GM12878 (cell line): ENCODE results near the gene RDH5. TPM values are rescaled to one million over a fixed set of nuclear protein-coding genes. Genes with fewer than 3 reads are reported as not detected.

ENCODE experiments used
- ATAC-seq: fragments of 200-7000 bp; cut with Tn5 transposase; 3 replicates; pipeline ENCODE4 v1.9.1; 2020; ENCODE audit warnings: mild to moderate bottlenecking, moderate library complexity
- BruUV-seq: library from RNA; stranded (reverse); fragments of 400-500 nt; replicated peaks from 2 replicates; lab custom pipeline; 2021; lab: Mats Ljungman, UMichigan
- CTCF ChIA-PET: fragments of 300-600 bp; sonication (Branson Sonifier 250); formaldehyde crosslinking; extraction: SDS; loops from one replicate; lab custom pipeline; 2021; ENCODE audit warnings: inconsistent platforms; lab: Yijun Ruan, JAX
- POLR2A ChIA-PET: fragments of 350-600 bp; formaldehyde crosslinking; extraction: SDS; loops from one replicate; lab custom pipeline; 2021; ENCODE audit warnings: inconsistent platforms; lab: Charles Lee
- RAD21 ChIA-PET: fragments of 300-600 bp; sonication (Branson Sonifier 250); formaldehyde crosslinking; loops from one replicate; lab custom pipeline; 2023; ENCODE audit warnings: antibody characterized with exemption; ENCODE audit not compliant: unreplicated experiment; lab: Charles Lee
- SMC1A ChIA-PET: fragments of 300-600 bp; sonication (Branson Sonifier 250); formaldehyde crosslinking; loops from one replicate; lab custom pipeline; 2023; ENCODE audit not compliant: unreplicated experiment, uncharacterized antibody; lab: Charles Lee
- DNase-seq: peaks from one replicate; pipeline ENCODE4 v3.0.0-alpha.2; 2011; ENCODE audit warnings: low read depth, low spot score
- FAIRE-seq: peaks from 3 replicates; lab custom pipeline; 2011; peaks lifted over from hg19 to GRCh38; lab: Jason Lieb, UNC
- H2AFZ ChIP-seq: 2 replicates; pipeline ENCODE4 v1.6.0; 2011; ENCODE audit warnings: low read depth, low read length, control low read depth; ENCODE audit not compliant: control insufficient read depth
- H3K27ac ChIP-seq: 2 replicates; pipeline ENCODE4 v1.5.1; 2011; ENCODE audit warnings: control low read depth; ENCODE audit not compliant: control insufficient read depth, insufficient read depth
- H3K27me3 ChIP-seq, 2 experiments: replicated peaks in 1 of 2; 2 replicates each; pipeline versions ENCODE4 v1.6.0 to v1.6.1; 2011; ENCODE audit warnings: low read length in 1 of 2; ENCODE audit not compliant: control insufficient read depth in 2 of 2, insufficient read depth in 2 of 2
- H3K36me3 ChIP-seq, 2 experiments: 2 replicates each; pipeline ENCODE4 v1.5.1; 2011; ENCODE audit warnings: low read length in 1 of 2; ENCODE audit not compliant: control insufficient read depth in 2 of 2, insufficient read depth in 2 of 2
- H3K4me1 ChIP-seq: 2 replicates; pipeline ENCODE4 v1.6.1; 2011; ENCODE audit warnings: mild to moderate bottlenecking, low read length, moderate library complexity, mixed read lengths; ENCODE audit not compliant: control insufficient read depth, insufficient read depth
- H3K4me2 ChIP-seq: 2 replicates; pipeline ENCODE4 v1.6.0; 2011; ENCODE audit warnings: control low read depth; ENCODE audit not compliant: control insufficient read depth, insufficient read depth
- H3K4me3 ChIP-seq: fragments of 200-600 bp; sonication (generic); 2 replicates; pipeline ENCODE4 v1.5.1; 2016
- H3K79me2 ChIP-seq: 2 replicates; pipeline ENCODE4 v1.6.0; 2011; ENCODE audit warnings: low read length; ENCODE audit not compliant: control insufficient read depth, insufficient read depth
- H3K9ac ChIP-seq: 2 replicates; pipeline ENCODE4 v1.8.0; 2011; ENCODE audit warnings: low read length, control low read depth, mixed read lengths; ENCODE audit not compliant: control insufficient read depth, insufficient read depth
- H3K9me3 ChIP-seq: replicated peaks from 3 replicates; pipeline ENCODE4 v1.5.1; 2011; ENCODE audit warnings: mild to moderate bottlenecking, low read length; ENCODE audit not compliant: control insufficient read depth, insufficient read depth
- H4K20me1 ChIP-seq: 2 replicates; pipeline ENCODE4 v1.6.0; 2011; ENCODE audit not compliant: control insufficient read depth, insufficient read depth
- ATF3 ChIP-seq: IDR thresholded peaks from 2 replicates; pipeline ENCODE4 v1.6.1; 2011; ENCODE audit warnings: low read depth, mild to moderate bottlenecking, low read length, moderate library complexity, borderline replicate concordance; ENCODE audit errors: extremely low read depth
- FOS ChIP-seq: IDR thresholded peaks from 3 replicates; pipeline ENCODE4 v1.6.1; 2011; ENCODE audit warnings: borderline replicate concordance; ENCODE audit not compliant: insufficient read length; ENCODE audit errors: extremely low read depth
- HCFC1 ChIP-seq: fragments of 150-350 bp; IDR thresholded peaks from 2 replicates; pipeline ENCODE4 v1.6.1; 2014; ENCODE audit warnings: low read length
- HDAC2 ChIP-seq: fragments of 200-600 bp; sonication (generic); IDR thresholded peaks from 2 replicates; pipeline ENCODE4 v1.6.1; 2017
- JUNB ChIP-seq: IDR thresholded peaks from 2 replicates; pipeline ENCODE4 v1.6.1; 2016; ENCODE audit warnings: antibody characterized with exemption, mild to moderate bottlenecking
- MEF2B ChIP-seq: fragments of 450-650 bp; IDR thresholded peaks from 2 replicates; pipeline ENCODE4 v1.6.1; 2018; ENCODE audit warnings: mild to moderate bottlenecking, moderate library complexity; ENCODE audit not compliant: partially characterized antibody, poor library complexity, severe bottlenecking
- MTA3 ChIP-seq: IDR thresholded peaks from 2 replicates; pipeline ENCODE4 v1.6.1; 2012; ENCODE audit warnings: low read length, inconsistent platforms, borderline replicate concordance
- RBBP5 ChIP-seq: fragments of 200-600 bp; sonication (generic); conservative IDR thresholded peaks from 2 replicates; pipeline ENCODE4 v1.6.1; 2016
- SRF ChIP-seq, 2 experiments: IDR thresholded peaks; 2 replicates each; pipeline ENCODE4 v1.6.1; 2011; ENCODE audit warnings: low read depth in 2 of 2, low read length in 2 of 2, mild to moderate bottlenecking in 1 of 2, moderate library complexity in 1 of 2
- STAT1 ChIP-seq: fragments of 450-650 bp; conservative IDR thresholded peaks from 2 replicates; pipeline ENCODE4 v1.6.1; 2014; ENCODE audit warnings: antibody characterized with exemption, mild to moderate bottlenecking
- SUPT20H ChIP-seq: IDR thresholded peaks from 2 replicates; pipeline ENCODE4 v1.6.1; 2011; ENCODE audit warnings: low read depth, mild to moderate bottlenecking, low read length, moderate library complexity, borderline replicate concordance; ENCODE audit not compliant: control insufficient read depth
- SUZ12 ChIP-seq: fragments of 200-600 bp; sonication (generic); IDR thresholded peaks from one replicate; pipeline ENCODE4 v1.6.1; 2018; ENCODE audit warnings: antibody characterized with exemption, mild to moderate bottlenecking; ENCODE audit not compliant: unreplicated experiment
- TCF12 ChIP-seq: IDR thresholded peaks from 2 replicates; pipeline ENCODE4 v1.6.1; 2011; ENCODE audit warnings: low read depth, mild to moderate bottlenecking, low read length
- TCF3 ChIP-seq: IDR thresholded peaks from 2 replicates; pipeline ENCODE4 v1.6.1; 2012; ENCODE audit warnings: low read depth, mild to moderate bottlenecking, low read length, borderline replicate concordance; ENCODE audit not compliant: insufficient read depth
- YBX1 ChIP-seq: fragments of 450-650 bp; IDR thresholded peaks from 2 replicates; pipeline ENCODE4 v1.6.1; 2016; ENCODE audit warnings: antibody characterized with exemption
- ZBTB33 ChIP-seq: fragments of 450-650 bp; IDR thresholded peaks from 2 replicates; pipeline ENCODE4 v1.6.1; 2017; ENCODE audit warnings: mild to moderate bottlenecking
- ZNF384 ChIP-seq: IDR thresholded peaks from 2 replicates; pipeline ENCODE4 v1.6.1; 2012; ENCODE audit warnings: low read depth, mild to moderate bottlenecking, low read length, improper control_type of control experiment, borderline replicate concordance
- ZNF592 ChIP-seq: fragments of 450-650 bp; IDR thresholded peaks from 2 replicates; pipeline ENCODE4 v1.6.1; 2017; ENCODE audit warnings: mild to moderate bottlenecking, moderate library complexity
- ZZZ3 ChIP-seq: IDR thresholded peaks from 2 replicates; pipeline ENCODE4 v1.6.1; 2011; ENCODE audit warnings: low read depth; ENCODE audit not compliant: control insufficient read depth, insufficient read length
- WGBS: methylation state at CpG from one replicate; pipeline ENCODE4 v1.1.6; 2016; ENCODE audit warnings: low lambda C conversion rate; ENCODE audit not compliant: insufficient replicate concordance, insufficient coverage; ENCODE audit errors: missing lambda C conversion rate; 5-methylcytosine and 5-hydroxymethylcytosine counted together
- in situ Hi-C: fragments of 300-500 bp; cut with MboI; formaldehyde crosslinking; loops from 9 replicates; pipeline ENCODE4 v1.14.3; 2018; ENCODE audit warnings: mixed read lengths
- intact Hi-C: fragments of 100-400 bp; cut with micrococcal nuclease; formaldehyde crosslinking; loops from one replicate; pipeline ENCODE4 v1.14.2; 2022; ENCODE audit not compliant: unreplicated experiment
- polyA plus RNA-seq, 11 experiments: library from polyadenylated mRNA; depleted of rRNA in 4 of 11; unstranded in 6 of 11; stranded (reverse) in 5 of 11; fragments of >200 nt; fragmentation: Nextera tagmentation in 4 of 11; fragmentation: Illumina TruSeq in 1 of 11; extraction: Ambion mirVana in 4 of 11; extraction: Trizol in 1 of 11; gene quantifications; 1 replicate in 1 of 11; 2 replicates in 10 of 11; pipeline versions ENCODE4 v1.2.1 to v1.2.3, GENCODE V29; 2011 to 2016; ENCODE audit warnings: inconsistent platforms in 2 of 11, missing spikeins in 2 of 11, low read depth in 1 of 11
- total RNA-seq, 4 experiments: library from RNA; depleted of rRNA in 3 of 4; stranded (reverse); fragments of >200 nt in 3 of 4; fragmentation: Illumina TruSeq in 1 of 4; extraction: Trizol in 1 of 4; gene quantifications; 2 replicates each; pipeline versions ENCODE4 v1.2.1 to v1.2.3, GENCODE V29; 2013 to 2021

Gene RDH5
- total and polyA plus RNA-seq, 10 of the 15 experiments (the other 5 are each of a cell fraction or from before 2014, with no cell fraction given): 2.6 to 11.6 (median 7.3) TPM

GRCh38 chr12:55733858-55734257 is 13.7 kb downstream of the RDH5 start:
- in situ Hi-C loops (no loop called here), intact Hi-C loops (loop anchor here (10.0 kb wide), 1 partner anchor 451 kb away; the partner anchor contains the start of gene SMARCC2)
- no TSS peak for BruUV-seq
- H3K9me3 ChIP-seq: no peaks in the 10 kb centered on the region
- FAIRE-seq: no peak
- no peaks in the 10 kb centered on the region for H3K27me3 ChIP-seq
- ChIA-PET CTCF (interaction anchor here (0.7 to 7.1 kb wide), 4 partner anchors 8 to 270 kb away, joined by 3 to 205 read pairs (median 4); partner anchors contain the start of genes BLOC1S1 and RDH5), SMC1A (interaction anchor here (0.7 to 1.7 kb wide), 3 partner anchors 9 to 52 kb away, joined by 3 read pairs; a partner anchor contains a TSS), RAD21 (interaction anchor here (0.8 to 7.7 kb wide), 2 partner anchors 13 to 52 kb away, joined by 3 to 113 read pairs; partner anchors contain the start of genes BLOC1S1 and RDH5), POLR2A (interaction anchor here (0.6 to 1.2 kb wide), 2 partner anchors 264 to 352 kb away, joined by 3 read pairs; partner anchors contain the start of gene SUOX)
- DNase-seq: no peak
- H3K4me1 ChIP-seq: peaks cover 12% of the 10 kb centered on the region
- no peak overlapping the region for H3K9ac ChIP-seq
- H3K36me3 ChIP-seq: no peaks in the 10 kb centered on the region
- no peak overlapping the region for H2AFZ ChIP-seq
- ATAC-seq: no peak
- peaks cover 3% of the 10 kb centered on the region for H3K79me2 ChIP-seq
- no peak overlapping the region for H3K4me2 ChIP-seq
- WGBS: 71% methylated on average over 2 of the region's 2 CpGs
- no peaks in the 10 kb centered on the region for H4K20me1 ChIP-seq
- no peak overlapping the region for H3K4me3 ChIP-seq
- no peak overlapping the region for H3K27ac ChIP-seq
- TF ChIP-seq ATF3 (no peak), HDAC2 (no peak), ZNF384 (no peak), HCFC1 (no peak), SUZ12 (no peak), STAT1 (no peak), JUNB (no peak), YBX1 (no peak), ZZZ3 (no peak), SUPT20H (no peak), MTA3 (no peak), TCF12 (no peak), TCF3 (no peak), ZNF592 (no peak), SRF (IDR thresholded peaks at IDR 0.05; ENCODE audit: low read depth in 2 of 2, low read length in 2 of 2) (no peak), FOS (no peak), MEF2B (no peak), ZBTB33 (no peak), RBBP5 (no peak)
